ENCODE results near the gene NFASC.

Gene NFASC

GRCh38 chr1:204878621-204879234 is 8.1 kb downstream of the NFASC start:
- intact Hi-C loops (cut with DNase I; ENCODE audit: low total_unique reads): no loop called here
- peaks cover 0 to 22% (median 4%) of the 10 kb centered on the region in 4 donors for H3K4me1 ChIP-seq
- H3K27ac ChIP-seq: no peak overlapping the region

GRCh38 chr1:204879351-204879750 is 8.7 kb downstream of the NFASC start:
- DNase-seq: no peak
- Histone ChIP-seq H3K4me1 (peaks cover 0 to 22% (median 6%) of the 10 kb centered on the region in 4 donors), H3K27ac (no peak overlapping the region), H3K36me3 (no peaks in the 10 kb centered on the region), H3K9me3 (no peaks in the 10 kb centered on the region), H3K4me3 (no peak overlapping the region), H3K27me3 (no peaks in the 10 kb centered on the region)
- intact Hi-C loops (cut with DNase I; ENCODE audit: low total_unique reads): no loop called here
- no peak for TF ChIP-seq CTCF (IDR thresholded peaks at IDR 0.05)

More at GRCh38 chr1:204878621-204879234, 8.1 kb downstream of the NFASC start:
- TF ChIP-seq CTCF (IDR thresholded peaks at IDR 0.05): no peak
- Histone ChIP-seq H3K9me3 (no peaks in the 10 kb centered on the region), H3K4me3 (no peak overlapping the region), H3K27me3 (no peaks in the 10 kb centered on the region), H3K36me3 (no peaks in the 10 kb centered on the region)
- no peak for DNase-seq

GRCh38 chr1:204880906-204881305 is 10.2 kb downstream of the NFASC start:
- Histone ChIP-seq H3K36me3 (no peaks in the 10 kb centered on the region), H3K27ac (no peak overlapping the region), H3K27me3 (no peaks in the 10 kb centered on the region), H3K9me3 (no peaks in the 10 kb centered on the region), H3K4me3 (no peak overlapping the region), H3K4me1 (peaks cover 0 to 33% (median 14%) of the 10 kb centered on the region in 4 donors)
- no peak for TF ChIP-seq CTCF (IDR thresholded peaks at IDR 0.05)
- intact Hi-C loops (cut with DNase I; ENCODE audit: low total_unique reads): no loop called here
- DNase-seq: no peak

- H3K9me3 ChIP-seq: no peaks in the 10 kb centered on the region
- no peak for TF ChIP-seq CTCF (IDR thresholded peaks at IDR 0.05)
- no peak for DNase-seq
- no peaks in the 10 kb centered on the region for H3K27me3 ChIP-seq
- intact Hi-C loops (cut with DNase I; ENCODE audit: low total_unique reads): no loop called here
- no peaks in the 10 kb centered on the region for H3K36me3 ChIP-seq
- no peak overlapping the region for H3K27ac ChIP-seq
- H3K4me3 ChIP-seq: no peak overlapping the region
- H3K4me1 ChIP-seq: peaks cover 0 to 49% (median 19%) of the 10 kb centered on the region in 4 donors
These were observed 11.8 kb downstream of the NFASC start for GRCh38 chr1:204882479-204882878.

GRCh38 chr1:204883405-204883804 is 12.7 kb downstream of the NFASC start:
- Histone ChIP-seq H3K4me3 (no peak overlapping the region), H3K36me3 (no peaks in the 10 kb centered on the region), H3K4me1 (peaks cover 0 to 58% (median 24%) of the 10 kb centered on the region in 4 donors), H3K27me3 (no peaks in the 10 kb centered on the region), H3K27ac (no peak overlapping the region), H3K9me3 (no peaks in the 10 kb centered on the region)
- intact Hi-C loops (cut with DNase I; ENCODE audit: low total_unique reads): no loop called here
- DNase-seq: no peak
- no peak for TF ChIP-seq CTCF (IDR thresholded peaks at IDR 0.05)
